ENCODE measurements around the gene SCUBE2.

The SCUBE2 gene

GRCh38 chr11:9037046-9037780, 54.2 kb downstream of the SCUBE2 start:
- H3K27ac ChIP-seq, result no peak overlapping the region
- TF ChIP-seq FOXP2 (optimal IDR thresholded peaks at IDR 0.05; ENCODE audit: control extremely low read depth, extremely low read length, insufficient read depth) (no peak), EZH2 (IDR thresholded peaks at IDR 0.05) (no peak), POLR2AphosphoS5 (IDR thresholded peaks at IDR 0.05; ENCODE audit: borderline replicate concordance, low read depth, low read length) (no peak)

GRCh38 chr11:9030601-9031000, 60.8 kb downstream of the SCUBE2 start:
- DNase-seq (ENCODE audit: low read depth, low spot score), result no peak
- no peaks in the 10 kb centered on the region for H3K36me3 ChIP-seq (ENCODE audit: insufficient read depth, low read length)
- no peaks in the 10 kb centered on the region for H3K9me3 ChIP-seq (ENCODE audit: low read depth, low read length)
- H3K4me3 ChIP-seq, result no peak overlapping the region
- TF ChIP-seq POLR2AphosphoS5 (IDR thresholded peaks at IDR 0.05; ENCODE audit: borderline replicate concordance, low read depth, low read length) (no peak), EZH2 (IDR thresholded peaks at IDR 0.05) (no peak), FOXP2 (optimal IDR thresholded peaks at IDR 0.05; ENCODE audit: control extremely low read depth, extremely low read length, insufficient read depth) (no peak)
- no peak overlapping the region for H3K27ac ChIP-seq
- no peak overlapping the region for H3K9ac ChIP-seq (ENCODE audit: insufficient read length)

More at GRCh38 chr11:9037046-9037780, 54.2 kb downstream of the SCUBE2 start:
- Histone ChIP-seq H3K36me3 (ENCODE audit: insufficient read depth, low read length) (no peaks in the 10 kb centered on the region), H3K9ac (ENCODE audit: insufficient read length) (no peak overlapping the region), H3K4me3 (no peak overlapping the region), H3K9me3 (ENCODE audit: low read depth, low read length) (no peaks in the 10 kb centered on the region)
- DNase-seq (ENCODE audit: low read depth, low spot score), result no peak

GRCh38 chr11:9029422-9029821, 62.0 kb downstream of the SCUBE2 start:
- Histone ChIP-seq H3K9me3 (ENCODE audit: low read depth, low read length) (no peaks in the 10 kb centered on the region), H3K9ac (ENCODE audit: insufficient read length) (no peak overlapping the region), H3K36me3 (ENCODE audit: insufficient read depth, low read length) (no peaks in the 10 kb centered on the region), H3K4me3 (no peak overlapping the region), H3K27ac (no peak overlapping the region)
- no peak for DNase-seq (ENCODE audit: low read depth, low spot score)
- TF ChIP-seq POLR2AphosphoS5 (IDR thresholded peaks at IDR 0.05; ENCODE audit: borderline replicate concordance, low read depth, low read length) (no peak), EZH2 (IDR thresholded peaks at IDR 0.05) (no peak), FOXP2 (optimal IDR thresholded peaks at IDR 0.05; ENCODE audit: control extremely low read depth, extremely low read length, insufficient read depth) (no peak)

GRCh38 chr11:9028581-9028980, 62.8 kb downstream of the SCUBE2 start:
- no peak overlapping the region for H3K4me3 ChIP-seq
- H3K9me3 ChIP-seq (ENCODE audit: low read depth, low read length), result no peaks in the 10 kb centered on the region
- TF ChIP-seq FOXP2 (optimal IDR thresholded peaks at IDR 0.05; ENCODE audit: control extremely low read depth, extremely low read length, insufficient read depth) (no peak), EZH2 (IDR thresholded peaks at IDR 0.05) (no peak), POLR2AphosphoS5 (IDR thresholded peaks at IDR 0.05; ENCODE audit: borderline replicate concordance, low read depth, low read length) (no peak)
- no peak for DNase-seq (ENCODE audit: low read depth, low spot score)
- H3K36me3 ChIP-seq (ENCODE audit: insufficient read depth, low read length), result no peaks in the 10 kb centered on the region
- H3K9ac ChIP-seq (ENCODE audit: insufficient read length), result no peak overlapping the region
- H3K27ac ChIP-seq, result no peak overlapping the region

- Histone ChIP-seq H3K4me3 (no peak overlapping the region), H3K9ac (ENCODE audit: insufficient read length) (no peak overlapping the region), H3K27ac (no peak overlapping the region), H3K36me3 (ENCODE audit: insufficient read depth, low read length) (no peaks in the 10 kb centered on the region), H3K9me3 (ENCODE audit: low read depth, low read length) (no peaks in the 10 kb centered on the region)
- no peak for DNase-seq (ENCODE audit: low read depth, low spot score)
- TF ChIP-seq EZH2 (IDR thresholded peaks at IDR 0.05) (no peak), POLR2AphosphoS5 (IDR thresholded peaks at IDR 0.05; ENCODE audit: borderline replicate concordance, low read depth, low read length) (no peak), FOXP2 (optimal IDR thresholded peaks at IDR 0.05; ENCODE audit: control extremely low read depth, extremely low read length, insufficient read depth) (no peak)
Observed at GRCh38 chr11:9025101-9025850, 66.1 kb downstream of the SCUBE2 start.

- H3K9me3 ChIP-seq (ENCODE audit: low read depth, low read length), result no peaks in the 10 kb centered on the region
- DNase-seq (ENCODE audit: low read depth, low spot score), result no peak
- H3K36me3 ChIP-seq (ENCODE audit: insufficient read depth, low read length), result no peaks in the 10 kb centered on the region
- H3K9ac ChIP-seq (ENCODE audit: insufficient read length), result no peak overlapping the region
- H3K4me3 ChIP-seq, result no peak overlapping the region
- no peak overlapping the region for H3K27ac ChIP-seq
- no peak for TF ChIP-seq FOXP2 (optimal IDR thresholded peaks at IDR 0.05; ENCODE audit: control extremely low read depth, extremely low read length, insufficient read depth)
- TF ChIP-seq POLR2AphosphoS5 (IDR thresholded peaks at IDR 0.05; ENCODE audit: borderline replicate concordance, low read depth, low read length), result no peak
- TF ChIP-seq EZH2 (IDR thresholded peaks at IDR 0.05), result no peak
Observed at GRCh38 chr11:9022961-9023680, 68.3 kb downstream of the SCUBE2 start.

GRCh38 chr11:9020916-9021315, 70.5 kb downstream of the SCUBE2 start:
- no peak for TF ChIP-seq FOXP2 (optimal IDR thresholded peaks at IDR 0.05; ENCODE audit: control extremely low read depth, extremely low read length, insufficient read depth)
- TF ChIP-seq POLR2AphosphoS5 (IDR thresholded peaks at IDR 0.05; ENCODE audit: borderline replicate concordance, low read depth, low read length), result no peak
- no peak for TF ChIP-seq EZH2 (IDR thresholded peaks at IDR 0.05)
- no peaks in the 10 kb centered on the region for H3K9me3 ChIP-seq (ENCODE audit: low read depth, low read length)
- H3K9ac ChIP-seq (ENCODE audit: insufficient read length), result no peak overlapping the region
- no peaks in the 10 kb centered on the region for H3K36me3 ChIP-seq (ENCODE audit: insufficient read depth, low read length)
- DNase-seq (ENCODE audit: low read depth, low spot score), result no peak
- no peak overlapping the region for H3K4me3 ChIP-seq
- no peak overlapping the region for H3K27ac ChIP-seq

- DNase-seq (ENCODE audit: low read depth, low spot score), result no peak
- no peak overlapping the region for H3K4me3 ChIP-seq
- no peak overlapping the region for H3K9ac ChIP-seq (ENCODE audit: insufficient read length)
- no peak overlapping the region for H3K27ac ChIP-seq
- H3K36me3 ChIP-seq (ENCODE audit: insufficient read depth, low read length), result no peaks in the 10 kb centered on the region
- no peaks in the 10 kb centered on the region for H3K9me3 ChIP-seq (ENCODE audit: low read depth, low read length)
- no peak for TF ChIP-seq POLR2AphosphoS5 (IDR thresholded peaks at IDR 0.05; ENCODE audit: borderline replicate concordance, low read depth, low read length)
- TF ChIP-seq EZH2 (IDR thresholded peaks at IDR 0.05), result no peak
- no peak for TF ChIP-seq FOXP2 (optimal IDR thresholded peaks at IDR 0.05; ENCODE audit: control extremely low read depth, extremely low read length, insufficient read depth)
Observed at GRCh38 chr11:9019861-9020260, 71.5 kb downstream of the SCUBE2 start.

Data from SK-N-MC (cell line).